Central memory CD8-positive, alpha-beta T cell (primary cell): ENCODE results near the gene COLEC12.

Experiments
- ATAC-seq: fragments of 150-1000 bp; cut with Tn5 transposase; replicated peaks from 2 replicates; pipeline ENCODE4 v1.10.0; 2022; ENCODE audit warnings: mild to moderate bottlenecking, moderate FRiP score, moderate number of reproducible peaks; ENCODE audit not compliant: poor library complexity, severe bottlenecking; ENCODE audit errors: extremely low read depth
- DNase-seq, 2 donors: peaks; one replicate each; pipeline ENCODE4 v3.0.0; 2021; ENCODE audit warnings: low spot score in 2 of 2
- H3K27ac Mint-ChIP-seq: one replicate; pipeline ENCODE4 v1.8.0; 2022; ENCODE audit warnings: low read depth, mild to moderate bottlenecking, moderate library complexity, mixed read lengths
- H3K27me3 Mint-ChIP-seq: one replicate; pipeline ENCODE4 v1.8.0; 2022; ENCODE audit warnings: mixed read lengths
- H3K36me3 Mint-ChIP-seq: one replicate; pipeline ENCODE4 v1.8.0; 2022; ENCODE audit warnings: mild to moderate bottlenecking, moderate library complexity, mixed read lengths; ENCODE audit not compliant: insufficient read depth
- H3K4me1 Mint-ChIP-seq: one replicate; pipeline ENCODE4 v1.8.0; 2022; ENCODE audit warnings: mixed read lengths
- H3K4me3 Mint-ChIP-seq: one replicate; pipeline ENCODE4 v1.8.0; 2022; ENCODE audit warnings: mild to moderate bottlenecking, moderate library complexity, mixed read lengths
- H3K9me3 Mint-ChIP-seq: one replicate; pipeline ENCODE4 v1.8.0; 2022; ENCODE audit warnings: mixed read lengths

The COLEC12 gene

DNA sequence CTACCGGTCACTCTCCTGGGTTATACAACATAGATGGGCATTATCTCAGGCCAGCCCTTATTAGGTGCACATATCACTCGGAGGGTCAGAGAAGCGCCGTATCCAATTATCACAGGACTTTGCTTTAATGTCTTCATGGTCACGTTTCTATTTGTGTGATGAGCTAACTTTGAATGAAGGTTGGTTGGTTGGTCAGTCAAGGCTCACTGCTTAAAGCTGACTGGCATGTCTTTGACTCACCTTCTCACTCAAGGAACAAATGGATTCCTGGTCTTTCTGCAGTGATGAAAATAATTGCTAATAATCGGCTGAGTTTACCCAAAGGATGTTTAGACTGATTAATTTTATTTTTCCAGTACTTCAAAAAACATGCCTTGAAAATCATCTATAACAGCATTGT is 39.7 kb downstream of the COLEC12 start:
- H3K27ac Mint-ChIP-seq = no peak overlapping the region
- DNase-seq (no peak), ATAC-seq (no peak)
- no peaks in the 10 kb centered on the region for H3K9me3 Mint-ChIP-seq
- H3K4me1 Mint-ChIP-seq = no peaks in the 10 kb centered on the region
- no peaks in the 10 kb centered on the region for H3K36me3 Mint-ChIP-seq
- H3K4me3 Mint-ChIP-seq = no peak overlapping the region
- peaks cover 57% of the 10 kb centered on the region for H3K27me3 Mint-ChIP-seq

DNA sequence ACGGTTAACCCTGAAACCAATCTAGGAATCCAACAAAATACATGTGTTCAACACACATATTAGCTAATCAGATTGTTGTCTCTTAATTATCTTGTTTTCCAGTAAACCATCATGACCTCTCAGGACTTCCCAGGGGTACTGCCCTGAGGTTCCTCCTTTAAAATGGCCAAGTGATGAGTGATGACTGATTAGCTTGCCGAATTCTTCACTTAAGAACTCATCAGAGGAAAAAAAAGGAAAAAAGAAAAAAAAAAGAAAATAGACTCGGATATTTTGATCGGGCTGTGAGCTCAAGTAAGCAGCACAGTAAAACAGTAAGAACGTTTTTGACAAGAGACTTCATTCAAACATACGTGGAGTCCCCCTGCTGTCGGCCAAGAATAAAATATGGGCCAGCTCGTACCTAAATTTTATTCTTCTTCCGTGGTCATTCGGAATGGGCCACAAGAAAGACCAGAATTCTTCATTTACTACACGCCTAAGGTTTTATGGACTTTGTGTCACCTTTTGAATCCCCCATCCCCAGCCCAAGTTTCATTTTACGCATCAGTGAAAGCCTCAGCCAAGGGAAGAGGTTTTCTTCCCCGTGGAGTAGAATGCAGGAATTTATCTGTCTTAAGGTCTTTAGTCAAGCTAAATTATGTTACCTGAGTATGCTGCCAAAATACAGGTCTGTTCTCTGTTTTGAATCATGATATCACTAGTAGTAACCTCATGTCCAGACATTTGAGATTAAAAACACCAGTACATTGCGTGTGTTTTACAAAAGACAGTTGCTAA is 40.5 kb downstream of the COLEC12 start:
- no peaks in the 10 kb centered on the region for H3K4me1 Mint-ChIP-seq
- no peak for ATAC-seq
- no peaks in the 10 kb centered on the region for H3K36me3 Mint-ChIP-seq
- H3K9me3 Mint-ChIP-seq = no peaks in the 10 kb centered on the region
- DNase-seq = no peak
- H3K27me3 Mint-ChIP-seq = peaks cover 63% of the 10 kb centered on the region
- no peak overlapping the region for H3K27ac Mint-ChIP-seq
- no peak overlapping the region for H3K4me3 Mint-ChIP-seq

DNA sequence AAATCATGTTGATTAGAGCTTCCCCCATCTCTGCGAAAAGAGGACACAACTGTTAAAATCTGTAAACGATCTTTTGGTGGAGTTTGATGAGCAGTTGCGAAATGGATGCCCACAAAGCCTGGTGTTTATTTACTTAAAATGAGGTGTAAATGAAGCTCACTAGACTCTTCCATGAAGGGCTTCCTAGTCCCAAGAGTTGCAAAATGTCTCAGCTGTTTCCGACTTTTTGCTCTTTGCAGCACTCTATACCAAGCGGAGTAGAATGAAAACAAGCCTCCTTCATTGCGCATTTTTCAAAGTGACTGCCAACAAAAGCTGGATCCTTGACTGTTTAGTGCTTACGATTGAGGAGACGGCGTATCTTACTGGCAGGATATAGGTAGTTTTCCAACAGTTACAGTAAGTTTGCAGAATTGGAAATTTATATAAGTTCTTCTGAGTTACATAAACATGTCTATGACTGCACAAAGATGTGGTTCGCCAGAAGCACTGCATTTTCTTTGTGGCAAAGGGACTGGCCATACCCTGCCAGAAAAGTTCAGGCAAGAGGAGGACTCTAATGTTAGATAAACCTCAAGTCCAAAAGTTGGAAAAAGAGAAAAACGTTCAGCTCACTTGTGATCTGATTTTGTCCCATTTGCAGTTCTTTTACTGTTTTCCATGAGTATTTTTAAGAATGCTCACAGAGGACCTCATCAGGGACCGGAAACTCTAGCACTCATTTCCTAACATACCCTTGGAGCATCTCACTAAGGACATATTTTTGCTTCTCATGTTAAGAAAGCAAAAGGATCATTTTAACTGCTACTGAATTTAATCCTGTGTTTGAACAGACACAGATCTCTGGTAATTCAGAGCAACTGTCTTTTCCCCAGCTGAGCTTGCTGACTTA is 42.7 kb downstream of the COLEC12 start:
- no peak overlapping the region for H3K27ac Mint-ChIP-seq
- H3K9me3 Mint-ChIP-seq = no peaks in the 10 kb centered on the region
- DNase-seq = no peak

DNA sequence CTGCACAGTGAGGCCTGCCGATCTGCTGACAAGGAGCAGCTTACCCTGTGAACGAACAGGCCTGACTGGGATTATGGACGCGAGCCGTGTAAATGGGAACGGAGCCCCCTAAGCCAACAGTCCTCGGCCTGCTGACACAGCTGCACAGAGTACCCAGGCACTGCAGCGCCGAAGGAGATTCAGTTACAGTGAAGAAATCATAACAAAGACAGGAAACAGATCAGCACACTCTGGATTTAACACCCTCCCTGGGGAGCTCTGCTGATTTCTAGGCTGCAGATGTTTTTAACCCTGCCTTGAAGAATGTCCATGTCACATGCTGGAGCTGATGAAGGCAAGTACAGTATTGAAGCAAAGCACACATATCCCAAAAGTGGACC is 43.4 kb downstream of the COLEC12 start:
- H3K4me3 Mint-ChIP-seq = no peak overlapping the region
- H3K27me3 Mint-ChIP-seq = peaks cover 56% of the 10 kb centered on the region
- H3K36me3 Mint-ChIP-seq = no peaks in the 10 kb centered on the region
- DNase-seq (no peak), ATAC-seq (no peak)
- H3K9me3 Mint-ChIP-seq = no peaks in the 10 kb centered on the region
- H3K27ac Mint-ChIP-seq = no peak overlapping the region
- no peaks in the 10 kb centered on the region for H3K4me1 Mint-ChIP-seq

More for the DNA sequence above, 42.7 kb downstream of the COLEC12 start:
- Mint-ChIP-seq H3K4me1 (no peaks in the 10 kb centered on the region), H3K36me3 (no peaks in the 10 kb centered on the region), H3K4me3 (no peak overlapping the region), H3K27me3 (peaks cover 61% of the 10 kb centered on the region)
- ATAC-seq = no peak

DNA sequence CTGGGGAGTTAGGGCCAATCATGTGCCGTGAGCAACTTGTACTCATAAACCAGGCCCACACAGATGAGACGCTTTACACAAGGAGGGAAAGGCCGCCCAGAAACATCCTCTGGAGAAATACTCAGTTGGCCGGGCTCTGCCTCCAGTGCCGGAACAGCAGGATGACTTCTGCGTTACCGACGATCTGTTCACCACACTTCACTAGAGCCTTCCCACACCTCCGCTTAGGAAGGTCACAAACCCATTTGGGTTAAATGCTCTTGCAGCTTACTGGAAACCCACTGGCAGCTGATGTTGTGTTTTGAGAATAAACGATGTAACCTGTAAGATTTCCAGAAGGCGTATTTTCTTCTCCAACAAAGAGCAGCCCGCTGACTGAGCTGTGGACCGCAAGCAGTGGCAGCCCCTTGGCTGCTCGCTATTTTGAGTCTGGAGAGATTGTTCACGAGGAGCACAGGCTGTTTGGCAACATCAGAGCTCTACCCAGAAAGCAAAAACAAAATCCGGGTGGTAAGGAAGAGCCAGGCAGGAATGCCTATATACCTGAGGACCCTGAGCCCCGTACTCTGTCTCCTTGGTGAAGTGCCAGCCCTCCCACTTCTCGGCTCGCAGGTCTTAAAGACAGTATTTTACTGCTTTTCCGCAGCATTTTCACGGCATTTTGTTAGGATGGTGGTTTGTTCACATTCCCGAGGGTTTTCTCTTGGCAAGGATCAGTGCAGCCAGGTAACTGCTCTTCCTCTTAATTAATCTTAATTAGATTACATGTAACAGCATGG is 44.0 kb downstream of the COLEC12 start:
- H3K27ac Mint-ChIP-seq = no peak overlapping the region
- H3K27me3 Mint-ChIP-seq = peaks cover 50% of the 10 kb centered on the region
- H3K36me3 Mint-ChIP-seq = no peaks in the 10 kb centered on the region
- H3K9me3 Mint-ChIP-seq = no peaks in the 10 kb centered on the region
- H3K4me3 Mint-ChIP-seq = no peak overlapping the region
- ATAC-seq = no peak
- DNase-seq = no peak
- no peaks in the 10 kb centered on the region for H3K4me1 Mint-ChIP-seq

DNA sequence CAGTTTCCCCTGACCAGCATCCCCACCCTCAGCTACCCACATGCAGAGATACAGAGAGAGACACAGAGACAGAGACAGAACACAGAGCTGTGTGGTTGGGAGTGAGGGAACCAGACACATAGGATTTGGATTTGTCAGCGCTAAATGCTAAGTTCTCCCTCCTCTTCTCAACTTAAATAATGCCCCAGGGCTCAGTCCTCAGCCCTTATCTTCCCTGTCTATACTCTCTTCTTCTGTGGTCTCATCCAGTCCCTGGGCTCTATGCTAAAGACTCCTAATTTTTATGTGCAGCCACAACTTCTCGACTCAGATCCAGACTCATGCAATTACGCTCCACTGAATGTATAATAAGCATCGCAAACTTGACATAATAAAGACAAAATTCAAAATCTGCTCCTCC is 47.1 kb downstream of the COLEC12 start:
- no peak for DNase-seq
- Mint-ChIP-seq H3K9me3 (peaks cover 13% of the 10 kb centered on the region), H3K4me3 (no peak overlapping the region), H3K36me3 (no peaks in the 10 kb centered on the region), H3K4me1 (no peaks in the 10 kb centered on the region), H3K27me3 (peaks cover 43% of the 10 kb centered on the region), H3K27ac (no peak overlapping the region)
- ATAC-seq = no peak

DNA sequence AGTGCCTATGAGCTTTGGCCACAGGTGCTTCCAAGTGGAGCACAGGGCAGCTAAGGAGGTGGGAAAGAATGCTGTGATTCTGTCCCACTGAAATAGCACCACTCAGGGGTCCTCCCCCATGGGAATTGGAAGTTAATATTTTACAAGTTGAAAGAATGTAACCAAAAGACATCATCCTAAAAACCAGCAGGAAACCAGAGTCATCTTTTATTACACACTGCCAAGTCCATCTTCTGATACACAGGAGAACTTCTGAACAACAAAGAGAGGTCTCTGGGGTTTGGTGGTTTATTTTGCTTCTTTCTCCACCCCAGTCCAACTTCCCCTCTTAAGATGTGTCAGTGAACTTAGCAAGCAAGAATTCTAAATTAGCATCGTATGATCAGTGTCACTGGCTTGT is 47.7 kb downstream of the COLEC12 start:
- Mint-ChIP-seq H3K27me3 (peaks cover 44% of the 10 kb centered on the region), H3K36me3 (no peaks in the 10 kb centered on the region), H3K9me3 (peaks cover 13% of the 10 kb centered on the region), H3K4me1 (no peaks in the 10 kb centered on the region), H3K4me3 (no peak overlapping the region), H3K27ac (no peak overlapping the region)
- DNase-seq = no peak
- no peak for ATAC-seq

DNA sequence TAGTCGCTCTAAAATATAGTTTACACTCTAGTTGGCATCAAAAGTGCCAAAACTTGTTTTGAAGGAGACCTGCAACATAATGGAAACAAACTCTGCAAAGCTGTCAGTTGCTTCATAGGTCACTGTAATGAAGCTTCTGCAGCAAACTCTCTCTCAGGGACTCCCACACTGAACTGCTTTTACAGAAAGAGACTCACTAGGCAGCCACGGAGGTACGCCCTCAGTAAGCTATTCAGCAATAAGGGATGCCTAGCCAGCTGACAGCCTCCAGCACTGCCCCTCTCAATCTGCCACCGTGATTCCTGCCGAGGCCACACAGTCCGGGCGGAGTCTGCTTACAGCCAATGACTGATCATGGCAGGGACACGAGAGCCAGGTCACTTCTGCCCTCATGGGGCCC is 51.1 kb downstream of the COLEC12 start:
- Mint-ChIP-seq H3K4me3 (no peak overlapping the region), H3K27me3 (peaks cover 33% of the 10 kb centered on the region), H3K4me1 (no peaks in the 10 kb centered on the region), H3K27ac (no peak overlapping the region), H3K36me3 (no peaks in the 10 kb centered on the region), H3K9me3 (peaks cover 13% of the 10 kb centered on the region)
- DNase-seq (no peak), ATAC-seq (no peak)

DNA sequence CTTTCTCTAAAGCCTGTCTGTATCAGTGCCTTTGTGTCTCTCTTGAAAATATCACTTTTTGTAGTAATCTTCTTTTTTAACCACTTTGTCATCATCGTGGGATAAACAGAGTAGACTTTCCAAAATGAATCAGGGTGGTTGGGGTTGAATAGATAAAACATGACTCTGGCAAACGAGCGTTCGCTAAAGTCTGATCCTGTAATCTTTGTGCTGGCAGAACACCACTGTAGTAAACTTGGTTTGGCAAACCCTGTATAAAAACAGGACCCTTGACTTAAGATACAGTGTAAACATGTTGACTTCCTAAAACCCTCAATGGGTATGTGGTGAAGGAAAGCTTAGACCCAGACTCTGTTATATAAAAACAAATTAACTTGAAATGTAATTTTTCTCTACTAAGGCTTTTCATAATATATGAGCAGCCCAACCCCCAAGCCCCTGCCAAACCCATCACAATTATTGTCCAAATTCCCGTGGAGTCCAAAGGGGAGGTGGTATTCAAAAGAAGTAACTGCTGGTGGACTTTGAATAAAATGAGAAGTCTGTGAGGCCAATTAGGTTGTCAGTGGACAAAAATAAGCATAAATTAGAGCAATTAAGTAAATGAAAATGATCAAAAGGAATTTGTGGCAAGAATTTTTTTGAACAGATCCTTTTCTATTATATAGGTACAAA is 52.2 kb downstream of the COLEC12 start:
- H3K4me3 Mint-ChIP-seq = no peak overlapping the region
- H3K36me3 Mint-ChIP-seq = no peaks in the 10 kb centered on the region
- peaks cover 13% of the 10 kb centered on the region for H3K9me3 Mint-ChIP-seq
- peaks cover 22% of the 10 kb centered on the region for H3K27me3 Mint-ChIP-seq
- no peak for DNase-seq
- H3K27ac Mint-ChIP-seq = no peak overlapping the region
- ATAC-seq = no peak
- no peaks in the 10 kb centered on the region for H3K4me1 Mint-ChIP-seq

DNA sequence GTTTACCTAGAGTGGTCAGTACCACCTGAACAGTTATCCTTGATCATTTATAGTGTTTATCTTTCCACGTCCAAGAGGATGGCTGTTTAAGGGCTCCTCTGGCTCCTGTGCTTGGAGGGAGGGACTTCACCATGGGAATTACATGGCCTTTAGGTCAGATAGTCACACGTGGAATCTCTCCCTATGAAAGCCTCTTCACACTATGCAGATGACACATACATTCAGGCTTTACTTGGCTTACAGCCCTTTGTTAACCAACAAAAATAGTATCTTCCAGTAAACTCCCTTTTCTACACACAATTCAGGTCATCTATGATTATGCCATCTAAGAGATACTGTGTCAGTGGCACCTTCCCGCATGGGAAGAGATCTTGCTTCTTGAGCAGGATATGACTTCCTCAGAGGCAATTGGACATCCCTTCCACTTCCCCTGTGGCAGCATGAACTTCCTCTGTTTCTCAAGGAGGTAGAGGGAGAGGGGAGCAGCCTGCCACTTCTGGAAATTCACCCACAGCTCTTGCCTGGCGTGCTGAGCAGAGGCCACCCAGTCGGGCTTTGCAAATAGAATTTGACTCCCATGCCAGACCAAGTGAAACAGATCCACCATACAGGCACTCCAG is 53.5 kb downstream of the COLEC12 start:
- Mint-ChIP-seq H3K4me3 (no peak overlapping the region), H3K4me1 (no peaks in the 10 kb centered on the region), H3K9me3 (peaks cover 13% of the 10 kb centered on the region), H3K27ac (no peak overlapping the region), H3K36me3 (no peaks in the 10 kb centered on the region), H3K27me3 (peaks cover 16% of the 10 kb centered on the region)
- ATAC-seq (no peak), DNase-seq (no peak)

DNA sequence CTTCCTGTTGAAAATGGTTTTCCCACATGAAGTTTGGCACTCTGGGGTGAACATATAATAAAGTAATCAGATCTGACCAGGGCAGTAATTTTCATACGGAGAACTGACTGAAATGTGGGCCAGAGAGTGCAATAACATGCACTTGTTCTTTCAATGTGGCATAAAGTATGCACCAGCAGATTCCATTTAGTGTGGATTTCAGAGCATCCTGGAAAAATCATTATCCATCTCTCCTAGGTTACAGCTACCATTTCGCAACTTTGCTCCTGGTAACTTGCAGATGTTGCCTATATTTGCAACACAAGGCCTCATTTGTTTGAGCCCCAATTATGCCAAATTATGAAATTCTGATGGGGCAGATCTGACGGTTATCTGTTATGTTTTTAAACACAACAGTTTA is 55.4 kb downstream of the COLEC12 start:
- H3K27me3 Mint-ChIP-seq = peaks cover 16% of the 10 kb centered on the region
- no peak overlapping the region for H3K27ac Mint-ChIP-seq
- no peak for DNase-seq
- no peaks in the 10 kb centered on the region for H3K36me3 Mint-ChIP-seq
- no peak for ATAC-seq
- peaks cover 1% of the 10 kb centered on the region for H3K9me3 Mint-ChIP-seq
- no peaks in the 10 kb centered on the region for H3K4me1 Mint-ChIP-seq
- H3K4me3 Mint-ChIP-seq = no peak overlapping the region

DNA sequence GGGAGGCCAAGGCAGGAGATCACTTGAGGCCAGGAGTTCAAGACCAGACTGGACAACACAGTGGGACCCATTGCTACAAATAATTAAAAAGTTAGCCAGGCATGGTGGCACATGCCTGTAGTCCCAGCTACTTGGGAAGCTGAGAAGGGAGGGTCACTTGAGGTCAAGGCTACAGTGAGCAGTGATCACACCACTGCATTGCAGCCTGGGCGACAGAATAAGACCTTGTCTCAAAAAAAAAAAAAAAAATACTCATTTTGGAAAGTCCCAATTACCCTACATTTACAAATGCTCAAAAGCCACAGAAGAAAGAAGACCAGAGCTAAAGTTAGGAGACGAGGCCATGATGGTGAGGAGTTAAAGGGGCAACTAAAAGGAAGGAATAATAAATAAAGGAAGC is 61.9 kb downstream of the COLEC12 start:
- no peaks in the 10 kb centered on the region for H3K4me1 Mint-ChIP-seq
- H3K4me3 Mint-ChIP-seq = no peak overlapping the region
- peaks cover 22% of the 10 kb centered on the region for H3K27me3 Mint-ChIP-seq
- ATAC-seq (no peak), DNase-seq (no peak)
- H3K9me3 Mint-ChIP-seq = no peaks in the 10 kb centered on the region
- no peaks in the 10 kb centered on the region for H3K36me3 Mint-ChIP-seq
- no peak overlapping the region for H3K27ac Mint-ChIP-seq
